Right atrium auricular region (tissue), 2 donors: Measurements from ENCODE around the gene EVA1A. TPM values are rescaled to one million over a fixed set of nuclear protein-coding genes. Genes with fewer than 3 reads are reported as not detected.

ENCODE experiments used
- DNase-seq: peaks from one replicate; pipeline ENCODE4 v3.0.0-alpha.2; 2019; ENCODE audit warnings: low spot score
- H3K27ac ChIP-seq, 2 donors: fragments of 200-600 bp; sonication (generic); 1 replicate in 1 of 2; 2 replicates in 1 of 2; pipeline ENCODE4 v1.5.1; 2016 to 2019
- H3K27me3 ChIP-seq, 2 donors: fragments of 200-600 bp; sonication (generic); one replicate each; pipeline versions ENCODE4 v1.5.1 to v1.6.0; 2017 to 2019
- H3K36me3 ChIP-seq: fragments of 200-600 bp; sonication (generic); one replicate; pipeline ENCODE4 v1.5.1; 2016
- H3K4me1 ChIP-seq, 2 donors: fragments of 200-600 bp; sonication (generic); one replicate each; pipeline versions ENCODE4 v1.5.1 to v1.6.0; 2017 to 2019
- H3K4me3 ChIP-seq, 2 donors: fragments of 200-600 bp; sonication (generic); 1 replicate in 1 of 2; 2 replicates in 1 of 2; pipeline ENCODE4 v1.5.1; 2017 to 2019; ENCODE audit warnings: mild to moderate bottlenecking in 1 of 2, moderate library complexity in 1 of 2
- H3K9me3 ChIP-seq, 2 donors: fragments of 200-600 bp; sonication (generic); one replicate each; pipeline ENCODE4 v1.5.1; 2019
- total RNA-seq, 2 donors: library from RNA; depleted of rRNA; stranded (reverse); fragments of >200 nt; gene quantifications; one replicate each; pipeline ENCODE4 v1.1.0, GENCODE V29; 2016
- TF ChIP-seq, protein P1 (sequence below), 2 donors: fragments of 200-600 bp; sonication (generic); IDR thresholded peaks; one replicate each; pipeline ENCODE4 v1.5.1; 2019; ENCODE audit warnings: antibody characterized with exemption in 2 of 2

The EVA1A gene
- total RNA-seq, 2 donors from 2014 or later = 0.47 to 1.2 TPM

DNA sequence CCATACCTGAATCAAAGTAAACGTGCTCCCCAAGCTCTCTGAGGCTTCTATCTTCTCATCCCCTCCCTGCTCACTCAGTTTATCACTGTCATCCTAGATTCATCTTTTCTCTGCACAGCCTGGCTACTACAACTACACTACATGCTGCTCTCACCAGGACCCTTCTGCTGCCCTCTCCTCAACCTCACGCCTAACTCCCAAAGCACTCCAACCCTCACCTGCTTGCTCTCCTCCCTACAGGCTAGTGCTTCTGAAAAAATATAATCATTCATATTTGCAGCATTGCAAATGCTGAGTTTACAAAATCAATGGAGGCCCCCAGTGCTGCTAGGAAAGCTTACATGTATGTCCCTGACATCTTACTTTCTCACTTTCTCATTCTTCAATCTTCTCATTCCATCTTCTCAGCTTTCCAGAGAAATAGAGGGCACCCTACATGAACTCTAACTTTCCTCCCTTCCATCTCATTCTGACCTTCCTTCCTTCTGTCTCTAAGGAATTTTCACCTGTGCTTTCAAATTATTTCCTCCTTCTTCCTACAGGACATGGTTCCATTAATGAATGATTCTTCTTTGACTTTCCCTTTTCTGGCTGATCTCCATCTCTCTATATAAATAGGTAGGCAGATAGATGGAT lies 36.3 kb downstream of the EVA1A start:
- no peak for DNase-seq
- H3K4me3 ChIP-seq = no peak overlapping the region
- no peaks in the 10 kb centered on the region for H3K27me3 ChIP-seq
- H3K36me3 ChIP-seq = no peaks in the 10 kb centered on the region
- H3K27ac ChIP-seq = no peak overlapping the region
- TF ChIP-seq, protein P1, sequence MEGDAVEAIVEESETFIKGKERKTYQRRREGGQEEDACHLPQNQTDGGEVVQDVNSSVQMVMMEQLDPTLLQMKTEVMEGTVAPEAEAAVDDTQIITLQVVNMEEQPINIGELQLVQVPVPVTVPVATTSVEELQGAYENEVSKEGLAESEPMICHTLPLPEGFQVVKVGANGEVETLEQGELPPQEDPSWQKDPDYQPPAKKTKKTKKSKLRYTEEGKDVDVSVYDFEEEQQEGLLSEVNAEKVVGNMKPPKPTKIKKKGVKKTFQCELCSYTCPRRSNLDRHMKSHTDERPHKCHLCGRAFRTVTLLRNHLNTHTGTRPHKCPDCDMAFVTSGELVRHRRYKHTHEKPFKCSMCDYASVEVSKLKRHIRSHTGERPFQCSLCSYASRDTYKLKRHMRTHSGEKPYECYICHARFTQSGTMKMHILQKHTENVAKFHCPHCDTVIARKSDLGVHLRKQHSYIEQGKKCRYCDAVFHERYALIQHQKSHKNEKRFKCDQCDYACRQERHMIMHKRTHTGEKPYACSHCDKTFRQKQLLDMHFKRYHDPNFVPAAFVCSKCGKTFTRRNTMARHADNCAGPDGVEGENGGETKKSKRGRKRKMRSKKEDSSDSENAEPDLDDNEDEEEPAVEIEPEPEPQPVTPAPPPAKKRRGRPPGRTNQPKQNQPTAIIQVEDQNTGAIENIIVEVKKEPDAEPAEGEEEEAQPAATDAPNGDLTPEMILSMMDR (IDR thresholded peaks at IDR 0.05) = no peak
- no peaks in the 10 kb centered on the region for H3K9me3 ChIP-seq
- H3K4me1 ChIP-seq = no peaks in the 10 kb centered on the region

- Histone ChIP-seq H3K4me1 (no peaks in the 10 kb centered on the region), H3K36me3 (no peaks in the 10 kb centered on the region), H3K27ac (no peak overlapping the region), H3K9me3 (no peaks in the 10 kb centered on the region), H3K27me3 (no peaks in the 10 kb centered on the region), H3K4me3 (no peak overlapping the region)
- DNase-seq = no peak
- TF ChIP-seq, protein P1 (IDR thresholded peaks at IDR 0.05) = no peak
These were observed 37.1 kb downstream of the EVA1A start for GRCh38 chr2:75523313-75524275.

- Histone ChIP-seq H3K9me3 (no peaks in the 10 kb centered on the region), H3K27me3 (no peaks in the 10 kb centered on the region), H3K4me1 (no peaks in the 10 kb centered on the region), H3K27ac (no peak overlapping the region), H3K4me3 (no peak overlapping the region), H3K36me3 (no peaks in the 10 kb centered on the region)
- TF ChIP-seq, protein P1 (IDR thresholded peaks at IDR 0.05) = no peak
- no peak for DNase-seq
These were observed 38.0 kb downstream of the EVA1A start for GRCh38 chr2:75522543-75523312.

GRCh38 chr2:75521225-75521872 lies 39.4 kb downstream of the EVA1A start:
- Histone ChIP-seq H3K27ac (no peak overlapping the region), H3K9me3 (no peaks in the 10 kb centered on the region)
- TF ChIP-seq, protein P1 (IDR thresholded peaks at IDR 0.05) = no peak

DNA sequence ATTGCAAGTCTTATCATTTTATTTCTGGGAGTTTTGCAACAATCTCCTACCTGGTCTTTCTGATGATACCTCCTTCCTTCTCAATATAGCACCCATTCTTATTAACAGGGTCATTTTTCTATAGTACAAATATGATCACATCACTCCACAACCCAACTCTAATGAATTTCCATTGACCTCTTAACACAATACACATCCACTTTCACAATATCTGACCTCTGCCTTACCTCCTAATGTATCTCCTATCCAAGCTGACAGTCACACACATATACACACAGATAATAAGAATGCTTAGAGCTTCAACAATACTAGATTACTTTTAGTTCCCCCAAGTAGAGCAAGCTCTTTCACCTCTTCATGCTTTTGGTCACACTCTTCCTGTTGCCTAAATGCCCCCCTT lies 40.9 kb downstream of the EVA1A start:
- TF ChIP-seq, protein P1 (IDR thresholded peaks at IDR 0.05) = no peak
- no peak for DNase-seq
- Histone ChIP-seq H3K27ac (no peak overlapping the region), H3K27me3 (no peaks in the 10 kb centered on the region), H3K4me3 (no peak overlapping the region), H3K36me3 (no peaks in the 10 kb centered on the region), H3K4me1 (no peaks in the 10 kb centered on the region), H3K9me3 (no peaks in the 10 kb centered on the region)

More at GRCh38 chr2:75521225-75521872, 39.4 kb downstream of the EVA1A start:
- H3K36me3 ChIP-seq = no peaks in the 10 kb centered on the region
- no peak for DNase-seq
- no peaks in the 10 kb centered on the region for H3K4me1 ChIP-seq
- no peaks in the 10 kb centered on the region for H3K27me3 ChIP-seq
- no peak overlapping the region for H3K4me3 ChIP-seq
